HEK293 (cell line): ENCODE data around the gene TMEM35A.

Source experiments
- CTCF ChIA-PET: fragments of 350-600 bp; formaldehyde crosslinking; extraction: SDS; loops from one replicate; lab custom pipeline; 2021; ENCODE audit warnings: antibody characterized with exemption; lab: Yijun Ruan, JAX
- POLR2A ChIA-PET: fragments of 300-600 bp; formaldehyde crosslinking; extraction: SDS; loops from one replicate; lab custom pipeline; 2020; ENCODE audit warnings: antibody characterized with exemption, inconsistent platforms; lab: Yijun Ruan, JAX
- H3K27ac ChIP-seq: fragments of 200-500 bp; sonication (Bioruptor generic); 2 replicates; pipeline ENCODE4 v1.5.1; 2014; ENCODE audit warnings: low read depth, low read length, control low read depth, inconsistent platforms; ENCODE audit errors: extremely low read depth
- H3K36me3 ChIP-seq, 2 experiments: fragments of 200-500 bp in 1 of 2; sonication (Bioruptor generic) in 1 of 2; 1 replicate in 1 of 2; 2 replicates in 1 of 2; pipeline ENCODE4 v1.5.1; 2014 to 2017; ENCODE audit warnings: inconsistent platforms in 2 of 2, low read length in 2 of 2; ENCODE audit not compliant: control insufficient read depth in 2 of 2, insufficient read depth in 1 of 2
- H3K4me1 ChIP-seq: fragments of 200-500 bp; sonication (Bioruptor generic); 2 replicates; pipeline ENCODE4 v1.5.1; 2014; ENCODE audit warnings: mild to moderate bottlenecking, low read length, inconsistent platforms; ENCODE audit not compliant: control insufficient read depth, insufficient read depth
- H3K4me3 ChIP-seq: 2 replicates; pipeline ENCODE4 v1.5.1; 2011; ENCODE audit warnings: low read depth, mild to moderate bottlenecking, control low read depth, low read length, moderate library complexity
- H3K9me3 ChIP-seq: fragments of 200-500 bp; sonication (Bioruptor generic); 2 replicates; pipeline ENCODE4 v1.5.1; 2014; ENCODE audit warnings: low read depth, low read length, inconsistent platforms; ENCODE audit not compliant: control insufficient read depth, insufficient read depth
- AEBP2 ChIP-seq: fragments of 450-650 bp; formaldehyde crosslinking; IDR thresholded peaks from 2 replicates; pipeline ENCODE4 v1.5.1; 2016; ENCODE audit warnings: missing biosample characterization, missing genetic modification characterization, borderline replicate concordance
- GLI2 ChIP-seq: fragments of 450-650 bp; formaldehyde crosslinking; IDR thresholded peaks from 2 replicates; pipeline ENCODE4; 2017; ENCODE audit warnings: missing biosample characterization, missing genetic modification characterization, low read depth, borderline replicate concordance
- HOXD13 ChIP-seq: sonication (generic); formaldehyde crosslinking; IDR thresholded peaks from 2 replicates; pipeline ENCODE4 v1.8.0; 2022; ENCODE audit warnings: missing genetic modification reagents, borderline replicate concordance
- MEIS1 ChIP-seq: sonication (generic); formaldehyde crosslinking; IDR thresholded peaks from 2 replicates; pipeline ENCODE4 v1.8.1; 2022; ENCODE audit warnings: missing genetic modification reagents, mild to moderate bottlenecking, borderline replicate concordance
- PATZ1 ChIP-seq: fragments of 450-650 bp; formaldehyde crosslinking; IDR thresholded peaks from 2 replicates; pipeline ENCODE4 v1.5.1; 2016; ENCODE audit warnings: missing biosample characterization, missing genetic modification characterization
- SP3 ChIP-seq: fragments of 450-650 bp; formaldehyde crosslinking; IDR thresholded peaks from 2 replicates; pipeline ENCODE4 v1.5.1; 2016; ENCODE audit warnings: missing biosample characterization, missing genetic modification characterization
- ZBTB11 ChIP-seq: fragments of 450-650 bp; formaldehyde crosslinking; conservative IDR thresholded peaks from 2 replicates; pipeline ENCODE4 v1.5.1; 2016; ENCODE audit warnings: low read depth, missing biosample characterization, missing genetic modification characterization
- ZFP69B ChIP-seq: fragments of 450-650 bp; formaldehyde crosslinking; IDR thresholded peaks from 2 replicates; pipeline ENCODE4 v1.5.1; 2016; ENCODE audit warnings: missing biosample characterization, missing genetic modification characterization
- ZNF112 ChIP-seq: fragments of 450-650 bp; formaldehyde crosslinking; IDR thresholded peaks from 2 replicates; pipeline ENCODE4 v1.5.0; 2017; ENCODE audit warnings: missing biosample characterization, missing genetic modification characterization
- ZNF16 ChIP-seq: fragments of 450-650 bp; formaldehyde crosslinking; IDR thresholded peaks from 2 replicates; pipeline ENCODE4 v1.5.1; 2016; ENCODE audit warnings: low read depth, missing biosample characterization, missing genetic modification characterization
- ZNF175 ChIP-seq: fragments of 450-650 bp; formaldehyde crosslinking; IDR thresholded peaks from 2 replicates; pipeline ENCODE4 v1.5.1; 2016; ENCODE audit warnings: missing biosample characterization, missing genetic modification characterization
- ZNF18 ChIP-seq: fragments of 450-650 bp; formaldehyde crosslinking; IDR thresholded peaks from 2 replicates; pipeline ENCODE4 v1.5.1; 2016; ENCODE audit warnings: missing biosample characterization, missing genetic modification characterization
- ZNF211 ChIP-seq: fragments of 450-650 bp; formaldehyde crosslinking; IDR thresholded peaks from 2 replicates; pipeline ENCODE4 v1.5.1; 2016; ENCODE audit warnings: low read depth, missing biosample characterization, missing genetic modification characterization
- ZNF26 ChIP-seq: fragments of 450-650 bp; formaldehyde crosslinking; IDR thresholded peaks from 2 replicates; pipeline ENCODE4 v1.5.1; 2016; ENCODE audit warnings: missing biosample characterization, missing genetic modification characterization
- ZNF335 ChIP-seq: fragments of 450-650 bp; formaldehyde crosslinking; conservative IDR thresholded peaks from 2 replicates; pipeline ENCODE4 v1.5.1; 2016; ENCODE audit warnings: missing biosample characterization, missing genetic modification characterization
- ZNF354C ChIP-seq: fragments of 450-650 bp; formaldehyde crosslinking; IDR thresholded peaks from 2 replicates; pipeline ENCODE4 v1.5.1; 2016; ENCODE audit warnings: missing biosample characterization, missing genetic modification characterization, low read depth, borderline replicate concordance
- ZNF404 ChIP-seq: fragments of 450-650 bp; formaldehyde crosslinking; IDR thresholded peaks from 2 replicates; pipeline ENCODE4 v1.5.1; 2017; ENCODE audit warnings: missing biosample characterization, missing genetic modification characterization
- ZNF530 ChIP-seq: fragments of 450-650 bp; formaldehyde crosslinking; IDR thresholded peaks from 2 replicates; pipeline ENCODE4 v1.5.1; 2016; ENCODE audit warnings: low read depth, missing biosample characterization, missing genetic modification characterization
- ZNF571 ChIP-seq: fragments of 450-650 bp; formaldehyde crosslinking; IDR thresholded peaks from 2 replicates; pipeline ENCODE4 v1.5.0; 2017; ENCODE audit warnings: missing biosample characterization, missing genetic modification characterization
- ZNF626 ChIP-seq: fragments of 450-650 bp; sonication (Bioruptor Pico); formaldehyde crosslinking; IDR thresholded peaks from 2 replicates; pipeline ENCODE4 v1.5.1; 2018; ENCODE audit warnings: missing biosample characterization, missing genetic modification characterization, inconsistent platforms
- ZNF629 ChIP-seq: fragments of 450-650 bp; formaldehyde crosslinking; IDR thresholded peaks from 2 replicates; pipeline ENCODE4 v1.5.1; 2017; ENCODE audit warnings: missing biosample characterization, missing genetic modification characterization
- ZNF692 ChIP-seq: fragments of 450-650 bp; formaldehyde crosslinking; IDR thresholded peaks from 2 replicates; pipeline ENCODE4 v1.5.1; 2016; ENCODE audit warnings: missing biosample characterization, missing genetic modification characterization
- ZXDB ChIP-seq: fragments of 450-650 bp; formaldehyde crosslinking; IDR thresholded peaks from 2 replicates; pipeline ENCODE4 v1.5.1; 2016; ENCODE audit warnings: missing biosample characterization, missing genetic modification characterization

TMEM35A gene

GRCh38 chrX:101051153-101051548, 27.5 kb upstream of the TMEM35A start (continued):
- no peak for TF ChIP-seq ZNF112 (tag by site-specific recombination)

GRCh38 chrX:101051549-101052302, 27.0 kb upstream of the TMEM35A start, which contains the start of gene TRMT2B:
Gene TRMT2B, minus strand, starts transcription at chrX:101052111. Its CDS starts 9,822 bp downstream, at chrX:101042289.
- H3K4me1 ChIP-seq: no peaks in the 10 kb centered on the region
- peak within 1 kb of the TSS; percentile 51 for H3K4me3 ChIP-seq
- peak within 1 kb of the TSS; percentile 65; the same call in 1 of the 2 replicates for H3K27ac ChIP-seq
- H3K9me3 ChIP-seq: no peaks in the 10 kb centered on the region; the same call in 1 of the 2 replicates
- POLR2A ChIA-PET: interaction anchor here (0.6 kb wide), 1 partner anchor 202 kb away, joined by 4 read pairs; no protein-coding TSS in a partner anchor
- peaks cover 0 to 9% of the 10 kb centered on the region in 2 experiments; a peak in 2 of 3 replicates for H3K36me3 ChIP-seq
- CTCF ChIA-PET: no interaction called here
- TF ChIP-seq PATZ1 (tag by site-specific recombination): peak; percentile 45
- TF ChIP-seq ZXDB (tag by site-specific recombination): peak; percentile 42; the same call in 1 of the 2 replicates
- no peak for TF ChIP-seq ZNF530
- TF ChIP-seq ZNF335: peak; percentile 86
- no peak for TF ChIP-seq ZNF211 (tag by site-specific recombination)
- no peak for TF ChIP-seq MEIS1 (CRISPR knock-in tag)
- 0 out of 2 replicates have a peak, but pooled peaks have one; percentile 22 for TF ChIP-seq ZNF692 (tag by site-specific recombination)
- 0 out of 2 replicates have a peak, but pooled peaks have one; percentile 27 for TF ChIP-seq ZFP69B
- TF ChIP-seq AEBP2 (tag by site-specific recombination): no peak
- no peak for TF ChIP-seq ZNF404 (tag by site-specific recombination)
- peak; percentile 69 for TF ChIP-seq ZBTB11 (tag by site-specific recombination)
- TF ChIP-seq GLI2 (tag by site-specific recombination): no peak
- TF ChIP-seq ZNF354C (tag by site-specific recombination): no peak
- TF ChIP-seq HOXD13 (CRISPR knock-in tag): no peak
- TF ChIP-seq SP3: peak; percentile 67
- TF ChIP-seq ZNF626 (tag by site-specific recombination): no peak
- TF ChIP-seq ZNF18 (tag by site-specific recombination): peak; percentile 68; the same call in 1 of the 2 replicates
- TF ChIP-seq ZNF571 (tag by site-specific recombination): no peak
- peak; percentile 40; the same call in 1 of the 2 replicates for TF ChIP-seq ZNF629 (tag by site-specific recombination)
- no peak for TF ChIP-seq ZNF112 (tag by site-specific recombination)
- TF ChIP-seq ZNF175: no peak
- TF ChIP-seq ZNF26: no peak
- TF ChIP-seq ZNF16 (tag by site-specific recombination): no peak
